SH-SY5Y (cell line): ENCODE results near the gene GPR156.

Experiments used
- GATA2 ChIP-seq: IDR thresholded peaks from 2 replicates; pipeline ENCODE4 v1.6.1; 2011; ENCODE audit warnings: mild to moderate bottlenecking, low read depth, low read length
- GATA3 ChIP-seq: IDR thresholded peaks from 2 replicates; pipeline ENCODE4 v1.6.1; 2011; ENCODE audit warnings: low read depth, mild to moderate bottlenecking, low read length, moderate library complexity

Gene GPR156

DNA sequence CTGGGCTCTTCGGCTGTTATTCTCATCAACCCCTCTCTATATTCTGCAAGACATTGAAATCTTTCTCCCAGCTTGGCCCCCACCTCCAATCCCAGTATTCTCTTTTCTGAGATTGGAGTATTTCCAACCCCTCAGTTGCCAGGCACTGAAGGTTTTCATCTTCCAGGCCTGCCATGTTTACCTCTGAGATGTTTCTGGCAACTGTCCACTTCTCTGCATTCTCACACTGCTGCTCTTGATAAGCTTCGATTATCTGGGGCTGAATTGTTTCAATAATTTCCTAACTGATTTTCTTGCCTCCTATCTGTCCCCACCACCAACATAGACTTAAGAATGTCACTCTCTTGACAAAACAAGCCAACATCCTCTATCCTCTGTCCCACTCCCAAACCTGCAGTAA lies 1.4 kb upstream of the GPR156 start:
- TF ChIP-seq GATA2 (no peak), GATA3 (no peak)

DNA sequence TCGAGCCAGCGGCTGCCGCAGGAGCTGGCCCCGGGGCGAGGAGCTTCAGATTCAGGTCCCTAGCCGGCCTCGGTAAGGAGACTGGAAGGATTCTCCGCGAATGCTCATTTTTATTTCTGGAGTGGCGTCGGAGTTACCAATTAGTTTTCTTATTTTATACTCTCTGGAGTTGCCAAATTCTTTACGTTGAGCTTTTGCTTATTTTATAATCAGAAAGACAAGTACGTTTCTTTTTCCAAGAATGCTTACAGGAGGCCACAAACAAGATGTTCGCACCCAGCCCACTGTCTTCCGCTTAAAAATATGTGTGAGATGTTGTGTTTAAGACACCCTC lies 453 bp upstream of the GPR156 start:
- TF ChIP-seq GATA3, result no peak
- no peak for TF ChIP-seq GATA2

DNA sequence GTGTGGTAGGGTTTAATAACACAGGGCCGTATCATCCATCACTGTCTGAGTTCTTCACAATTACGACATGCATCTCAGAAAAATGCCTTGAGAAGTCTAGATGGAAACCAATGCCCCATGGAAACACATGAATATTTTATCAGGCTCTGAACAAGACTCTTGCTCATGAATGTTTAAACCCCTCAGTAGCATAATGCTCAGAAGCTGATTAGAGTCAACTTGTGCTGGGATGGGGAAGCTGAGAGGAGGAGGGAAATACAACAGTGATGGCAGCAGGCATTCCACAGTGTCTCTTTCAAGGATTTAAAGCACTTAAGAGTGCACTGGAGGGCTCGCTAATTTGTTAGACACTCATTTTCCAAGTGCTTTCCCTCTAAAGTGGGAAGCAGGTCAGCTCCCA lies 3.8 kb downstream of the GPR156 start:
- TF ChIP-seq GATA2 (no peak), GATA3 (no peak)

DNA sequence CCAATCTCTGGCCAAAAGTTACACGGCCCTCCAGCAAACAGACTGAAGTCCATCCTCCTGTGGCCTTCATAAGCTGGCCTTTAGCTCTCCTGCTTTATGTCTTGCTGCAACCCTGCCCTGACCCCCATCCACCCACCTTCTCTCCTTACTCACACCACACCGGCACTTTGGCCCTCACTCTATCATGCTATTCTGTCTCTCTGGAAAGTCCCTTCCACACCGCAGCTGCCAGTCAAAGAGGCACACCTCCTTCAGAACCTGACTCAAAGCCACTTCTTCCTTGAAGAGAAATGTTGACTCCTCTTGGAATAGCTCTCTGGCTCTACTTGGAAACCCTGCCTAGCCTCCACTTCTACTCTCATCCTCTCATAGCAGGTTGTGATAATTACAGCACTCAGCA lies 4.5 kb downstream of the GPR156 start:
- TF ChIP-seq GATA3 (no peak), GATA2 (no peak)

DNA sequence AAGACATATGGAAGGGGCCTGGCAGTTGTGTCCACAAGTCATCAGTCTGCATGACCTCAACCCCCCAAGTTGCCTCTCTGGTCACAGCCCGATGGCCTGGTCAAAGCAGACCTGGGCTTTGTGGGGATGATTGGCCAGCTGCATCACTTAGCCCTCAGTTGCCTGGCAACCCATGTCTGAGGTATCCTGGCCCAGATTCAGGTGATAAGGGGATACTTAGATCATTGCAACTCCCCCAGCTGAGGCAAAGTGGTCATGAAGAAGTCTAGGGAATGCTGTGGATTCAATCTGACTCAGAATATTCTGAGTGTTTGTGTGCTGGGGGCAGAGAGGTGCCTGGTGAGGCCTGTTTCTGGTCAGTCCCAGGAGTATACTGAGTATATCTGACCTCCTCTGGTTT lies 5.0 kb downstream of the GPR156 start:
- TF ChIP-seq GATA3, result no peak
- no peak for TF ChIP-seq GATA2

DNA sequence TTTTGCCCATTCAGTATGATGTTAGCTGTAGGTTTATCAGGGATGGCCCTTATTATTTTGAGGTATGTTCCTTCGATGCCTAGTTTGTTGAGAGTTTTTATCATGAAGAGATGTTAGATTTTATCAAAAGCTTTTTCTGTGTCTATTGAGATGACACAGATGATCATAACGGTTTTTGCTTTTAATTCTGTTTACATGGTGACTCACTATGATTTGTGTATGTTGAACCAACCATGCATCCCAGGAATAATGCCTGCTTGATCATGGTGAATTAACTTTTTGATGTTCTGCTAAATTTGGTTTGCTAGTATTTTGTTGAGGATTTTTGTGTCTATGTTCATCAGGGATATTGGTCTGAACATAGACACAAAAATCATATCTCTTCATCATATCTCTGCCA lies 8.3 kb downstream of the GPR156 start:
- no peak for TF ChIP-seq GATA3
- TF ChIP-seq GATA2, result no peak

DNA sequence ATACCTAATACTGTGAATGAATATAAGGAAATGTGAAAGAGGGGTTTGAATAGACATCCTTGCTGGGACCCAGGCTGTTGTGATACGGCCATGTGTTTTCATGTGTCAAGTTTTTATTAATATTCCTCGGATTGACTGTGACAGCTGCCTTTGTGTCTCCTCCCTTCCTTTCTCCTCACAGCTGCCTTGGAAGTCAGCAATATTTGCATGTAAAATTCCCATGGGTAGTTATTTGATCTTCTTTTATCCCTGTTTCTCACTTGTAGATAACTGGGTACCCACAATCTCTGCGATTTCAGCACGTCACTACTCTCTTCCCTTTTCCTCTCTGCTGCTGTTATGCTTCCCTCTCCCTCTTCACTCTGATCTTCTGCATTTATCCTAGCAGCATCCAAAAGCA lies 9.4 kb downstream of the GPR156 start:
- TF ChIP-seq GATA2 (no peak), GATA3 (no peak)

DNA sequence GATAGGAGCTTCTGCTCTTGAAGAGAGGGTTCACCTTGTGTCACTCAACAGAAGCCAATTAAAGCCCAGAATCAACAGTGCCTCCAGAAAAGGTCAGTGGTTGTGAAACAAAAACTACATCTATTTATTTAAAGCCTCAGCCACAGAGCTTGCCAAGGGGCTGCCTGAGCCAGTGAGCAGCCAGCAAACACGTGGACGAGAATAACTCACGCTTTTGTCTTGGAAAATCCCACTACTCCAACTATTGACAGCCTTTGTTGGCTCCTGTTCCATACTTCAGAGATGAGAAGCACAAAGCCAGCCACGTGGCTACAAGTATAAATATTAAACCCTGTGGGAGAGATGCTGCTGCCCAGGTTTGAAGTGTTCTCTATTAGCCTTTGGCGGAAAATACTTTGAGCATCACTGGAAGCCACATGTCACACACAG lies 10.3 kb downstream of the GPR156 start:
- no peak for TF ChIP-seq GATA2
- no peak for TF ChIP-seq GATA3

DNA sequence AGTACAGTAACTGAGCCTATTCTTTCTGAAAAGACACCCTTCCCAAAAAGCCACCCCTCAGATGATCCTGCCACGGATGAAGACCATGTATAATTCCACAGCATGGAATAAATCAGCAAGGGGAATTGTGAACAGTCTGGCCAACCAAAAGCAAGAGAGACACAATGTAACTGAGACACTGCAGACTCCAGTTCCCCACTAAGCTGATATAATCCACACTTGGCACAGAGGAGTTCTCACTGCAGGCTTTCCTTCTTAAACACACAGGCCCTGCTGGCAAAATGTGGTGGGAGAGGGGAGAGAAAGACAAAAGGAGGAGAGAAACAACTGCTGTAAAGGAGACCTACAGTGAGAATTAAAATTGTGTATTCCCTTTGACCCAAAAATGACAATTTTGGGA lies 12.7 kb downstream of the GPR156 start:
- TF ChIP-seq GATA2, result no peak
- no peak for TF ChIP-seq GATA3

DNA sequence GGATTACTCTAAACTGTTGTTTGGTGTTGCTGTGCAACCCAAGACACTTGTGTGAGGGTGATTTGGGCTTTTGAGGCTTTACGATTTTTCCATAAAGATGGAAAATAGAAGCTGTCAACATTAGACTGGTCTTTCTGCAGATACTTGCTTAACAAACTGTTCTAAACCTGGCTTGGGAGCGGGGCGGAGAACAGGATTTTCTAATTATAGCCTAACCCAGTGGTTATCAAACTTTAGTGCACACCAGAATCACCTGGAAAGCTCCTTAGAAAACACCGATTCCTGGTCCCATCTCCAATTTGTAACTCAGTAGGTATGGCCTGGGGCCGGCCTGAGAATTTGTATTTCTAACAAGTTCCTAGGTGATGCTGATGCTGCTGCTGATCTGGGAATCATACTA lies 19.0 kb downstream of the GPR156 start:
- TF ChIP-seq GATA3, result no peak

DNA sequence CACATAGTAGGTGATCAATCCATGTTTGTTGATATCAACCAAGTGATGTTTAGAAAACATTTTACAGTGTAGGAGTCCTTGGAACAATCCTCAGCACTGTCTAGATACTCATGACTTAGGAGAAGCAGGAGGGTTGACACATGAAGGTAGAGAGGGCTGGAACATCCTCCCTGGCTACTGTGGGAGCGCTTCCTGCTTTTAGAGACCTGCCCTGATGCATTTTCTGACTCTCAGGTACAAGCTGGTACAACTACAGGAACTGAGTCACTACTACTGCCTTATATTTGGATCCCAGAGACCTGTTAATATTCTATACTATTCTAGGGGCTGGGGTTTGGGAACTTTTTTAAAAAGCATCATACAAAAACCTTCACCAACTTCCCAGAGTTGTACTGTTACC lies 20.1 kb downstream of the GPR156 start:
- TF ChIP-seq GATA2, result no peak
- no peak for TF ChIP-seq GATA3

DNA sequence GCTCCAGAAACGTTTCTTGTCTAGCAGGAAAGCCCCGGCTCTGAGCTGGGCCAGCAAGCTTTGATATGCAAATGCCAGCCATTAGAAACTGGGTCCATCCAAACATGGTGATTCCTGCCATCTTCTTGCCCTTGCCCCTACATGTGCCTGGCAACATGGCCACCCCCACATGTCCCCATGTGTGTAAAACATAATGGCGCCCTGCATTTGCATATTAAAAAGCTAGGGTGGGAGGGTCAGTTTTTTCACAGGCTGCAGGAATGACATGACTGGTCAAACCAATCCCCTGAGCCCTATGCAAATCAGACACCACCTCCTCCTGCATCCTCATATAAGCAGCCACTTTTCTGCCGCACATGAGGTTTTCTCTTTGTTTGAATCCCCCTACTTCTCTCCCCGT lies 21.2 kb downstream of the GPR156 start:
- TF ChIP-seq GATA3, result no peak
- TF ChIP-seq GATA2, result no peak

DNA sequence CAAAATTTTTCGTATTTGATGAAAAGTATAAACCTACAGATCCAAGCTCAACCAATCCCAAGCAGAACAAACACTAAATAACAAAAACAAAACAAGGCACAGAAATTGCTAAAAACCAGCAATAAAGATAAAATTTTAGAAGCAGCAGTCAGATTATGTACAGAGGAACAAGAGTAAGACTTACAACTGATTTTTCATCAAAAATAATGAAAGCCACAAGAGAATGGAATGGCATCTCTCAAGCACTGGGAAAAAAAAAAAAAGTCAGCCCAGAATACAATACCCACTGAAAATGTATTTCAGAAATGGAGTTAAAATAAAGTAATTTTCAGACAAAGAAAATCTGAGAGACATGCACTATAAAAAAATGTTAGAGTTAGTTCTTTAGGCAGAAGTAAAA lies 27.0 kb downstream of the GPR156 start:
- TF ChIP-seq GATA3 (no peak), GATA2 (no peak)

DNA sequence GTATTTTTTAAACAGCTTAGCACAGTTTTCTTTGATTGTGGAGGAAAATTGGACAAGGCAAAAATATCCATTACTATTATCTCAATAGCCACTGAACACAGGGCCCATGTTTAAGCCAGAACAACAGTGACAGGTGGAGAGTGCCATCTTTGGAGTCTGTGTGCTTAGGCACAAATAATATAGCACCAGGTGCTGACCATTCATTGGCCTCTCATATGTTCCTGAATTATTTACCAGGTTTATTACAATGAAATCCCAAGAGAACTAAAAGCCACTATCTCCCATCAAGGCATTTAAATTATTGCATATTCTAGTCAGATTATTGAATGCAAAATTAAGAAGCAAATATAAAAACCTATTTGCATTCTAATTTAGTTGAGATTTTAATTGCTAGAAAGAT lies 39.6 kb downstream of the GPR156 start:
- no peak for TF ChIP-seq GATA2
- TF ChIP-seq GATA3, result no peak

DNA sequence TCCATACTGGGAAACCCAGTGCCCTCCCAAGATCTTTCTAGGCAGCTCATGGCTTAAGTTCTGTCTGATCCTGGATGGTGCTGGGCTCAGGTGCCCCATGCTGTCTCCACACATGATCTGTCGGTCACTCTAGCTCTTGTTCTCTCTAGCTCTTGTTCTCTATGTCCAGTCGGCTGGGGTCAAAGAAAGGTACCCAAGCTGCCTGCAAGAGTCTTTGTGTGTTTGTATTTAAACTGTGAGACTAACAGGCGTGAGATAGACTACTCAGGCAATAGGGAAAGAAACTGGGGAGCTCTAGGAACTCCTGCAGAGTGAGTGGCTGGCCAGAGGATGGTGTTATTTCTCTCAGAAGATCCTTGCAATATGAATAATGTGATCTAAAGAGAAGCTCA lies 40.2 kb downstream of the GPR156 start:
- TF ChIP-seq GATA3, result no peak
- no peak for TF ChIP-seq GATA2

DNA sequence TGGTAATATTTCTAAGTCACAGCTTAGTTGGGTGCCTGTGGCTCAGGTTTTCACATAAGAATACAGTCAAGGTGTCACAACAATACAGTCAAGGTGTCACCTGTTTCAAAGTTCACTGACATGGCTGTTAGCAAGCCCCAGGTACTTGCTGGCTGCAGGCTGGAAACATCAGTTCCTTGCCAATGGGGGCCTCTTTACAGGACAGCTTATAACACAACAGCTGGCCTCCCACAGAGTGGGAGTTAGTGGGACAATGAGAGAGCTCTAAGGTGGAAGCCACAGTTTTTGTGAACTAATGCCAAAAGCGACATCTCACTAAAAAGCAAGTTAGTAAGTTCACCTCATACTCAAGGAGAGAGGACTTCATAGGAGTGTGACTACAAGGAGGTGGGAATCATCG lies 45.4 kb downstream of the GPR156 start:
- TF ChIP-seq GATA2 (no peak), GATA3 (no peak)
